ENCODE data around the gene COL24A1.

DNA sequence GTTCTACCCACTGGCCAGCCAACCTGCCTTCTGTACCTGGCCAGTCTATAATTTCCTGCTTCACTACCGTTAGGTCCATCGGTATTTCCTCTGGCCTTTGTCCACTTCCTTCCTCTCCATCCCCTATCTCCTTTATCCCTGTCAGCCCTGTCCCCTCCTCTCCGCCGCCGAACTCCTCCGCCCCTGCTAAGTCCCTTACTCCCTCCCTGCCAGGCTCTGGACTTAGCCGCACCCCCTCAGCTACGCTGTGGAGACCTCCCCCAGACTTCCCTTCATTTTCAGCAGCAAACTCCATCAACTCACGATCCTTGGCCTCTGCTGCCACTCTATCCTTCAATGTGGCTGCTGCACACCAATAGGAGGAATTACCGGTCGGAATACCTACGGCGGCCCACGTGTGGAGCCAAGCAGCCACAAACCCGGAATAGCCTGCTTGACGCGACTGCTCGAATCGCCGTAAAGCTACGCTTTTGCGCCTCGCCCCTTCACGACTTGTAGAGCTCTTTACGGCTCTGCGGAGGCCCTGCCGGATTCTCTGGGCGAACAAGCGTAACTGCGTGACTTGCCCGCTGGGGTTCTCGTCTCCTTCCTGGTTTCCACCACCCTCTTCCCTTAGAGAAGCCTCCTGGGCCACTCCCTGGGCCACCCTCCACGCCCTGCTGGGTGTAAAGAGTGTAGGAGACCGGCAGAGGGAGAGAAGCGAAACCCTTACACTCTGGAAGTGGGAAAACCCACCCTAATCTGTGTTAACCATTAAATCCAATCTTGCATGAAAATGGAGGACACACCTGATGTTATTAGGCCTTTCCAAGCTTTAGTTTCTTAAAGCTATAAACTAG, 448.4 kb downstream of the COL24A1 start, which contains the start of gene ZNHIT6:
- TF ChIP-seq, protein P1, sequence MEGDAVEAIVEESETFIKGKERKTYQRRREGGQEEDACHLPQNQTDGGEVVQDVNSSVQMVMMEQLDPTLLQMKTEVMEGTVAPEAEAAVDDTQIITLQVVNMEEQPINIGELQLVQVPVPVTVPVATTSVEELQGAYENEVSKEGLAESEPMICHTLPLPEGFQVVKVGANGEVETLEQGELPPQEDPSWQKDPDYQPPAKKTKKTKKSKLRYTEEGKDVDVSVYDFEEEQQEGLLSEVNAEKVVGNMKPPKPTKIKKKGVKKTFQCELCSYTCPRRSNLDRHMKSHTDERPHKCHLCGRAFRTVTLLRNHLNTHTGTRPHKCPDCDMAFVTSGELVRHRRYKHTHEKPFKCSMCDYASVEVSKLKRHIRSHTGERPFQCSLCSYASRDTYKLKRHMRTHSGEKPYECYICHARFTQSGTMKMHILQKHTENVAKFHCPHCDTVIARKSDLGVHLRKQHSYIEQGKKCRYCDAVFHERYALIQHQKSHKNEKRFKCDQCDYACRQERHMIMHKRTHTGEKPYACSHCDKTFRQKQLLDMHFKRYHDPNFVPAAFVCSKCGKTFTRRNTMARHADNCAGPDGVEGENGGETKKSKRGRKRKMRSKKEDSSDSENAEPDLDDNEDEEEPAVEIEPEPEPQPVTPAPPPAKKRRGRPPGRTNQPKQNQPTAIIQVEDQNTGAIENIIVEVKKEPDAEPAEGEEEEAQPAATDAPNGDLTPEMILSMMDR (IDR thresholded peaks at IDR 0.05), result peak in 3 of 4 experiments; percentile 43 to 55 (median 45)
- TF ChIP-seq POLR2A (IDR thresholded peaks at IDR 0.05), result peak in 1 of 2 donors; percentile 47
- TF ChIP-seq EP300 (IDR thresholded peaks at IDR 0.05), result no peak
- TF ChIP-seq POLR2AphosphoS5 (IDR thresholded peaks at IDR 0.05), result peak; percentile 65
